H1 (cell line): ENCODE measurements around the gene EPB41L2. TPM values are rescaled to one million over a fixed set of nuclear protein-coding genes. Genes with fewer than 3 reads are reported as not detected.

Experiments
- CTCF ChIA-PET: fragments of 300-600 bp; sonication (Branson Sonifier 250); formaldehyde crosslinking; loops from one replicate; lab custom pipeline; 2021; ENCODE audit not compliant: partially characterized antibody; lab: Charles Lee
- POLR2A ChIA-PET: fragments of 300-600 bp; sonication (Branson Sonifier 250); formaldehyde crosslinking; loops from one replicate; lab custom pipeline; 2021; ENCODE audit warnings: inconsistent platforms; ENCODE audit not compliant: partially characterized antibody; lab: Charles Lee
- DNase-seq, 2 experiments: peaks; one replicate each; pipeline versions ENCODE4 v3.0.0 to v3.0.0-alpha.2; 2010 to 2022; ENCODE audit warnings: low spot score in 2 of 2, low read depth in 1 of 2, mixed read lengths in 1 of 2
- FAIRE-seq: peaks from 2 replicates; lab custom pipeline; 2011; peaks lifted over from hg19 to GRCh38; lab: Jason Lieb, UNC
- H2AFZ ChIP-seq: 2 replicates; pipeline ENCODE4 v1.8.1; 2012; ENCODE audit warnings: low read length, inconsistent platforms
- H2AK5ac ChIP-seq: 2 replicates; pipeline ENCODE4 v1.6.1; 2013; ENCODE audit warnings: low read depth, low read length
- H2BK120ac ChIP-seq: replicated peaks from 2 replicates; pipeline ENCODE3; 2013; ENCODE audit warnings: low read depth, low read length, inconsistent platforms
- H2BK12ac ChIP-seq: 2 replicates; pipeline ENCODE4 v1.6.1; 2013; ENCODE audit warnings: low read depth, low read length
- H2BK15ac ChIP-seq: 2 replicates; pipeline ENCODE4 v1.6.1; 2013; ENCODE audit warnings: low read length
- H2BK20ac ChIP-seq: 2 replicates; pipeline ENCODE4 v1.6.1; 2013; ENCODE audit warnings: low read length
- H2BK5ac ChIP-seq: 2 replicates; pipeline ENCODE4 v1.6.1; 2013; ENCODE audit warnings: low read depth, low read length
- H3K14ac ChIP-seq: 2 replicates; pipeline ENCODE4 v1.6.1; 2013; ENCODE audit warnings: inconsistent platforms; ENCODE audit not compliant: insufficient read length
- H3K18ac ChIP-seq: 2 replicates; pipeline ENCODE4 v1.6.1; 2013; ENCODE audit warnings: low read length; ENCODE audit errors: extremely low read depth
- H3K23ac ChIP-seq: 2 replicates; pipeline ENCODE4 v1.6.1; 2013; ENCODE audit warnings: inconsistent platforms; ENCODE audit not compliant: insufficient read length
- H3K23me2 ChIP-seq: 2 replicates; pipeline ENCODE4 v1.6.1; 2013; ENCODE audit warnings: low read depth, low read length
- H3K27ac ChIP-seq: 2 replicates; pipeline ENCODE4 v1.6.1; 2011; ENCODE audit warnings: low read depth, low read length, inconsistent platforms
- H3K27me3 ChIP-seq, 4 experiments: replicated peaks in 1 of 4; 1 replicate in 1 of 4; 2 replicates in 3 of 4; pipeline versions ENCODE4 v1.6.1 to v1.8.1; 2011 to 2013; ENCODE audit warnings: low read length in 3 of 4, mild to moderate bottlenecking in 3 of 4, inconsistent platforms in 2 of 4, mixed read lengths in 2 of 4, moderate library complexity in 1 of 4; ENCODE audit not compliant: control insufficient read depth in 3 of 4, insufficient read depth in 3 of 4; ENCODE audit errors: extremely low read depth in 1 of 4
- H3K36me3 ChIP-seq, 4 experiments: 2 replicates each; pipeline versions ENCODE4 v1.6.1 to v1.8.1; 2011 to 2013; ENCODE audit warnings: mild to moderate bottlenecking in 4 of 4, low read length in 3 of 4, moderate library complexity in 2 of 4, control low read depth in 1 of 4, inconsistent platforms in 1 of 4; ENCODE audit not compliant: insufficient read depth in 4 of 4, control insufficient read depth in 2 of 4
- H3K4ac ChIP-seq: replicated peaks from 2 replicates; pipeline ENCODE3; 2013; ENCODE audit warnings: low read length, low read depth, mixed read lengths, inconsistent platforms; ENCODE audit not compliant: insufficient read length
- H3K4me1 ChIP-seq, 4 experiments: replicated peaks in 1 of 4; 1 replicate in 1 of 4; 2 replicates in 3 of 4; pipeline versions ENCODE4 v1.6.1 to v1.8.1; 2011 to 2013; ENCODE audit warnings: low read length in 3 of 4, inconsistent platforms in 2 of 4, mixed read lengths in 1 of 4; ENCODE audit not compliant: insufficient read depth in 4 of 4, control insufficient read depth in 3 of 4
- H3K4me2 ChIP-seq, 2 experiments: 2 replicates each; pipeline versions ENCODE4 v1.6.1 to v1.8.1; 2011 to 2013; ENCODE audit warnings: low read depth in 2 of 2, low read length in 2 of 2, control low read depth in 1 of 2, inconsistent platforms in 1 of 2, mild to moderate bottlenecking in 1 of 2; ENCODE audit not compliant: insufficient read depth in 1 of 2
- H3K4me3 ChIP-seq, 4 experiments: fragments of 200-600, 300-600 bp in 1 of 4; sonication (generic), shearing (Covaris generic), sonication (Bioruptor Twin) in 1 of 4; 2 replicates each; pipeline versions ENCODE4 v1.5.1 to v1.8.1; 2011 to 2016; ENCODE audit warnings: low read length in 4 of 4, low read depth in 3 of 4, control low read depth in 2 of 4, inconsistent platforms in 2 of 4, mild to moderate bottlenecking in 2 of 4, mixed read lengths in 1 of 4, moderate library complexity in 1 of 4; ENCODE audit not compliant: insufficient read depth in 2 of 4; ENCODE audit errors: extremely low read depth in 1 of 4
- H3K56ac ChIP-seq: replicated peaks from 2 replicates; pipeline ENCODE3; 2013; ENCODE audit warnings: low read depth, mild to moderate bottlenecking, mixed read lengths, low read length, inconsistent platforms; ENCODE audit not compliant: insufficient read length
- H3K79me1 ChIP-seq: 2 replicates; pipeline ENCODE4 v1.6.1; 2013; ENCODE audit warnings: low read depth, low read length, control low read depth
- H3K79me2 ChIP-seq, 2 experiments: 2 replicates each; pipeline versions ENCODE4 v1.6.1 to v1.8.1; 2012 to 2013; ENCODE audit warnings: low read length in 2 of 2, mild to moderate bottlenecking in 2 of 2, inconsistent platforms in 1 of 2; ENCODE audit not compliant: insufficient read depth in 2 of 2, control insufficient read depth in 1 of 2
- H3K9ac ChIP-seq, 4 experiments: replicated peaks in 1 of 4; 1 replicate in 1 of 4; 2 replicates in 3 of 4; pipeline versions ENCODE4 v1.6.1 to v1.8.1; 2011 to 2013; ENCODE audit warnings: low read depth in 3 of 4, low read length in 3 of 4, control low read depth in 2 of 4, mild to moderate bottlenecking in 2 of 4, moderate library complexity in 2 of 4, inconsistent platforms in 1 of 4; ENCODE audit errors: extremely low read depth in 1 of 4
- H3K9me3 ChIP-seq, 2 experiments: 2 replicates each; pipeline versions ENCODE4 v1.6.1 to v1.8.1; 2012 to 2013; ENCODE audit warnings: mild to moderate bottlenecking in 2 of 2, moderate library complexity in 2 of 2, control low read depth in 1 of 2, inconsistent platforms in 1 of 2, low read depth in 1 of 2, low read length in 1 of 2, mixed read lengths in 1 of 2; ENCODE audit not compliant: insufficient read depth in 2 of 2
- H4K20me1 ChIP-seq, 2 experiments: replicated peaks in 1 of 2; 2 replicates each; pipeline versions ENCODE3 to v1.8.1; 2011 to 2013; ENCODE audit warnings: inconsistent platforms in 2 of 2, low read length in 2 of 2, mild to moderate bottlenecking in 1 of 2; ENCODE audit not compliant: insufficient read depth in 2 of 2, control insufficient read depth in 1 of 2
- H4K5ac ChIP-seq: 2 replicates; pipeline ENCODE4 v1.6.1; 2013; ENCODE audit warnings: low read length, low read depth, mixed read lengths, inconsistent platforms; ENCODE audit not compliant: insufficient read length
- H4K8ac ChIP-seq: 2 replicates; pipeline ENCODE4 v1.8.0; 2013; ENCODE audit warnings: mild to moderate bottlenecking, moderate library complexity, low read length, inconsistent platforms; ENCODE audit not compliant: insufficient read depth; ENCODE audit errors: extremely low read depth
- H4K91ac ChIP-seq: replicated peaks from 2 replicates; pipeline ENCODE3; 2013; ENCODE audit warnings: low read length, mixed read lengths, inconsistent platforms; ENCODE audit not compliant: insufficient read length
- CHD1 ChIP-seq: IDR thresholded peaks from 2 replicates; pipeline ENCODE4 v1.6.1; 2012; ENCODE audit warnings: low read depth, low read length, improper control_type of control experiment
- CTBP2 ChIP-seq: IDR thresholded peaks from 2 replicates; pipeline ENCODE4 v1.7.0; 2011; ENCODE audit warnings: borderline replicate concordance, mild to moderate bottlenecking, moderate library complexity, mixed read lengths, low read length; ENCODE audit not compliant: insufficient read depth, insufficient read length
- HDAC2 ChIP-seq, 2 experiments: fragments of 300-600 bp in 1 of 2; sonication (generic) in 1 of 2; IDR thresholded peaks; 2 replicates each; pipeline ENCODE4 v1.6.1; 2011 to 2012; ENCODE audit warnings: low read depth in 2 of 2, low read length in 2 of 2, mild to moderate bottlenecking in 2 of 2, moderate library complexity in 2 of 2, borderline replicate concordance in 1 of 2, inconsistent platforms in 1 of 2
- NRF1 ChIP-seq: IDR thresholded peaks from 2 replicates; pipeline ENCODE4 v1.6.1; 2011; ENCODE audit warnings: mild to moderate bottlenecking, low read depth, low read length, improper control_type of control experiment
- SP4 ChIP-seq: IDR thresholded peaks from 2 replicates; pipeline ENCODE4 v1.6.1; 2012; ENCODE audit warnings: low read length, inconsistent platforms
- TAF1 ChIP-seq: IDR thresholded peaks from 2 replicates; pipeline ENCODE4 v1.6.1; 2011; ENCODE audit warnings: mild to moderate bottlenecking, low read depth, low read length
- WGBS, 2 experiments: shearing (Covaris generic) in 1 of 2; methylation state at CpG; one replicate each; pipeline versions ENCODE4 v1.1.6 to v1.1.7; 2013 to 2015; ENCODE audit warnings: low lambda C conversion rate in 2 of 2, mixed read lengths in 2 of 2, inconsistent platforms in 1 of 2, low coverage in 1 of 2, missing lambda C conversion rate in 1 of 2; ENCODE audit not compliant: insufficient replicate concordance in 2 of 2, insufficient coverage in 1 of 2, insufficient read length in 1 of 2; ENCODE audit errors: extremely low coverage in 1 of 2, missing lambda C conversion rate in 1 of 2; 5-methylcytosine and 5-hydroxymethylcytosine counted together
- polyA plus RNA-seq, 7 experiments: library from polyadenylated mRNA; depleted of rRNA in 3 of 7; stranded (reverse) in 5 of 7; unstranded in 2 of 7; fragments of >200 nt in 5 of 7; fragments of 200-250 nt in 2 of 7; gene quantifications; 1 replicate in 5 of 7; 2 replicates in 1 of 7; 4 replicates in 1 of 7; pipeline versions ENCODE4 v1.2.1 to v1.2.3, GENCODE V29; 2011 to 2013; ENCODE audit warnings: missing spikeins in 2 of 7, mixed read lengths in 2 of 7
- total RNA-seq: library from RNA; stranded (reverse); fragmentation: NEBNext Ultra II Directional; extraction: Animal tissue kit (Norgen Biotek cat#: 25700); gene quantifications from 2 replicates; pipeline ENCODE4 v1.2.1, GENCODE V29; 2021

EPB41L2 gene
- total and polyA plus RNA-seq, 2 of the 8 experiments (the other 6 are each of a cell fraction or from before 2014, with no cell fraction given): 22.5 to 123 TPM

DNA sequence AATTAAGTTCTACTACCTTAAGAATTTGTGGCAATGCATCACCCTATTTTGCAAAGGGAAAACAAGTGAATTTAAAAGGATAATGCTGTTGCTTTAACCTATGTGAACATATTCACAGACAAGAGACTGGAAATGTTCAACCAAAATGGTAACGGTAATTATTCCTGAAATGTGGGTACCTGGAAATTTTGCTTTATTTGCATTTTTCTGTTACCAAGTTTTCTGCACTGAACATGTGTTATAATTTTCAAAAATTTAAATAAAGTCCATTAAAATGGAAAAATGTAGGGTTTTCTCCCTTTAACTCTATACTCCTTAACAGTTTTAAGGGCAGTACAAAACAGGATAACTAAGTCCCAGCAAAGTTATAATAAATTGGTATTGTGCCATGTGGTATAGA is 66.4 kb downstream of the EPB41L2 start:
- Histone ChIP-seq H3K14ac (no peak overlapping the region), H4K5ac (no peak overlapping the region), H2AK5ac (no peak overlapping the region), H3K4me3 (no peak overlapping the region), H2BK5ac (no peak overlapping the region), H3K56ac (no peak overlapping the region), H3K79me1 (peaks cover 2% of the 10 kb centered on the region), H2AFZ (no peak overlapping the region), H2BK120ac (no peak overlapping the region), H4K8ac (no peak overlapping the region), H4K20me1 (no peaks in the 10 kb centered on the region), H2BK20ac (no peak overlapping the region), H4K91ac (no peak overlapping the region), H3K9me3 (no peaks in the 10 kb centered on the region), H3K4me1 (peaks cover 2 to 14% (median 6%) of the 10 kb centered on the region in 4 experiments; a peak in 4 of 7 replicates), H3K18ac (no peak overlapping the region), H3K36me3 (no peaks in the 10 kb centered on the region), H3K4me2 (no peak overlapping the region; a peak in 1 of 4 replicates), H2BK12ac (no peak overlapping the region), H3K4ac (no peak overlapping the region), H3K9ac (no peak overlapping the region), H3K79me2 (peaks cover 0 to 46% of the 10 kb centered on the region in 2 experiments; a peak in 2 of 4 replicates), H3K27me3 (no peaks in the 10 kb centered on the region), H3K27ac (no peak overlapping the region), H2BK15ac (no peak overlapping the region), H3K23ac (no peak overlapping the region), H3K23me2 (no peaks in the 10 kb centered on the region)
- TF ChIP-seq NRF1: no peak
- no peak for TF ChIP-seq HDAC2 (IDR thresholded peaks at IDR 0.05; ENCODE audit: borderline replicate concordance in 1 of 2, low read depth in 2 of 2, low read length in 2 of 2)
- no peak for TF ChIP-seq TAF1
- TF ChIP-seq SP4: no peak
- no peak for TF ChIP-seq CTBP2
- TF ChIP-seq CHD1: no peak
- CTCF ChIA-PET: interaction anchor here (0.6 to 1.3 kb wide), 3 partner anchors 82 to 523 kb away, joined by 3 to 5 read pairs (median 4); no protein-coding TSS in a partner anchor
- POLR2A ChIA-PET: no interaction called here
- FAIRE-seq (no peak), DNase-seq (no peak)
- 90% methylated on average over 1 of the region's 1 CpG; no CpG with 5 or more reads in 1 of the 2 experiments for WGBS, 2 experiments
